AG04449 (cell line): ENCODE data around the gene EIPR1.

Experiments
- CTCF ChIA-PET: fragments of 350-600 bp; formaldehyde crosslinking; extraction: SDS; loops from one replicate; lab custom pipeline; 2021; ENCODE audit warnings: antibody characterized with exemption; lab: Yijun Ruan, JAX
- POLR2A ChIA-PET: fragments of 400-600, 350-600 bp; formaldehyde crosslinking; extraction: SDS; loops from one replicate; lab custom pipeline; 2020; ENCODE audit warnings: antibody characterized with exemption, inconsistent platforms; lab: Yijun Ruan, JAX
- DNase-seq: peaks from one replicate; pipeline ENCODE4 v3.0.0-alpha.2; 2010; ENCODE audit warnings: low read depth, low spot score
- H3K4me3 ChIP-seq: 2 replicates; pipeline ENCODE4 v1.5.1; 2011; ENCODE audit warnings: low read depth, mild to moderate bottlenecking, control low read depth, low read length
- CTCF ChIP-seq: IDR thresholded peaks from one replicate; pipeline ENCODE4 v1.5.1; 2011; ENCODE audit warnings: mild to moderate bottlenecking, moderate library complexity, low read length, control low read depth, inconsistent platforms; ENCODE audit not compliant: insufficient read depth; ENCODE audit errors: missing control alignments

Gene EIPR1

DNA sequence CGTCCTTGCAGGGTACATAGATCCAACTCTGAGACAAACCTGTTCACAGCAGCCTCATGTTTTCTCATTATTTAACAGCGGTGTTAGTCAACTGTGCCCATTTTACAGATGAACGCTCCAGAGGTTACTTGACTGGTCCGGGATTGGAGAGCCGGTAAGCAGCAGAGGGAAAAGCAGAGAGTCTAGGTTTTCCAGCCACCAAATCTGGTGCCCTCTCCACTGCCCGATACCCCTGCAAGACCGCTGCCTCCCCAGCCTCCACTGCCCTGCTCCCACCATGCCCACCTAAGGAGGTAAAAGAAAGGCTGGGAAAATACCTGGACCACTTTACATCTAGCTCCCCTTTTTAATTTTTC, 51.5 kb downstream of the EIPR1 start:
- H3K4me3 ChIP-seq, result no peak overlapping the region
- CTCF ChIA-PET, result no interaction called here
- TF ChIP-seq CTCF, result no peak
- no peak for DNase-seq
- POLR2A ChIA-PET, result no interaction called here

DNA sequence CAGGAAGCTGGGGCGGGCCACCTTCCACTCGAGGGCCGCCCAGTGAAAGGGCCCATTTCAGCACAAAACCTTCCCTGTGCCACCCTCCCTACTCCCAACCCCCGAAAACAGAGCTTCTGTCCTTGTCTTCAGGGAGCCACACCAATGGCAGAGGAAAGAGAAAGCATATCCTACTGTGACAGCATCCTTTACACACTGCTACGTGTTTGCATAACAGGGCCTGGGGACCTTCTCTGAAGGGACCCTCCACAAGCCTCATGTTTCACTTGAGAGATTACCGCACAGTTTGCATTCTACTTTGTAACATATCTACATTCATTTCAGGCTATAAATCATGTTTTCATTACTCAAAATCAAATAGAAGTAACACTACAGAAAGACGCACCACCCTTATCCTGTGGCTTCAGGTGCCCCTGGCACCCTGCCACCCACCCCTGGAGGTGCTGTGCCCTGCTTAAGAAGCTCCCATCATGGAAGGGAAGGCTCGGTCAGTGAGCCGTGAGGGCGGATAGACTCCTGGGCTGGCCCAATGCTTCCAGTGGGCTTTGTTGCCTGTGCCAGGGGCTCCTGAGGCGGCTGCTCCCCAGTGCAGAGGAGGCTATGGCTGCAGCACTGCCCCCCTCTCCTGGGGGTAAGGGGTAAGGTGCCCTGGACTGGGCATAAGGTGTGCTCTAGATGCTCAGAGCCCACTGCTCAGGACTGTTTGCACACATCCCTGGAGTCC, 52.0 kb downstream of the EIPR1 start:
- CTCF ChIA-PET, result no interaction called here
- TF ChIP-seq CTCF, result no peak
- no peak for DNase-seq
- H3K4me3 ChIP-seq, result no peak overlapping the region
- POLR2A ChIA-PET, result no interaction called here

DNA sequence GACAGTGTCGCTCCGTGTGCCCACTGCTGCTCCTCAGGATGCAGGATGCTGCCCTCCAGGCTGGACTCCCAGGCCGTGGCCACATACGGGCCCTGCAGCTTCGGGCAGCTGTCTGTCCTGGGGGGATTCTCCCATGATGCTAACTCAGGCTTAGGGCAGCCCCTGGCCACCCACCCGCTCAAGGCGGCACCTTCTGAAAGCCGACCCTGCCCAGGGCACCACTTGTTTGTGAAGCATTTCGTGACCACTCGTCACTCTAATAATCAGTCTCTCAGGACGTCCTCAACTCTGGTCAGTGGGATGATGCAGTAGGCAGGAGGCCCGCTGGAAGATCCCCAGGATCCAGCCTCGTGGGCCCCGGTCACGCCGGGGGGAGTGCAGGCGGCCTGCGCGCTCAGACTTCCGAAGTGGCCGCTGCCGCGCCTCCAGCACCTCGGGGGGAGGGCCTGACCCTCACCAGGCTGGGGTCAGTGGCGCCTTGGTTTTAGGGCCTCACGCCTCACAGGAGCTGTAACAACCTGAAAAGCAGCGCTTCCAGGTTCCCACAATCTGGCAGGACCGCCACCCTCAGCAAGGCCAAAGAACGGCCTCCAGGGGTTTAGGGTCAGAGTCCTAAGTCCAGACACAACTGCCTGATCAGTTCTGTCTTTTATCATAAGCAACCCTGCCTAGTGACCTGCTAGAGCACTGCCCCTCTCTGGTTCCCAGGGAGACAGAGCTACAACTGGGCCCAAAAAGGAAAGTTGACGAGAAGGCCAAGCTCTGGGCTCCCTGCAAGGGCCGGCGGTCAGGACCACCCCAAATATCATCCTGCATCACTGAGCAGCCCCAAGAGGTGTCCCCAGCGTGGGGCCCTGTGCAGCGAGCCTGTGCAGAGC, 53.0 kb downstream of the EIPR1 start:
- CTCF ChIA-PET, result no interaction called here
- TF ChIP-seq CTCF, result no peak
- POLR2A ChIA-PET, result no interaction called here
- DNase-seq, result no peak
- no peak overlapping the region for H3K4me3 ChIP-seq

DNA sequence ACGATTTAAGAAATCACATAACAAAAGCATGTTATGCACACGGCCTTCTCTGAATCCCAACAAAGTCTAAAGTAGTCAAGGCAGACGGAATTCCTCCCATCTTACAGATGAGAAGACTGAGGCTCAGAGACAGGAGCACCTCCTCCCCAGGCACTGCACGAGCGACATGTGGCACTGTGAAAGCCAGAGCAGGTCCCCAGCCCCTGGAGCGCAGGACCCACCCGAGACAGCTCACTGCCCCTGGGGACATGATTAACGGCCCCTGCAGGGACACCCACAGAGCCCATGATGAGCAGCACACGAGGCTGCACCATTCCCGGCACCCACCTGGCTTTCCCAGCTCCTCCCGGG, 53.6 kb downstream of the EIPR1 start:
- TF ChIP-seq CTCF, result no peak
- POLR2A ChIA-PET, result no interaction called here
- H3K4me3 ChIP-seq, result no peak overlapping the region
- no peak for DNase-seq
- CTCF ChIA-PET, result no interaction called here

DNA sequence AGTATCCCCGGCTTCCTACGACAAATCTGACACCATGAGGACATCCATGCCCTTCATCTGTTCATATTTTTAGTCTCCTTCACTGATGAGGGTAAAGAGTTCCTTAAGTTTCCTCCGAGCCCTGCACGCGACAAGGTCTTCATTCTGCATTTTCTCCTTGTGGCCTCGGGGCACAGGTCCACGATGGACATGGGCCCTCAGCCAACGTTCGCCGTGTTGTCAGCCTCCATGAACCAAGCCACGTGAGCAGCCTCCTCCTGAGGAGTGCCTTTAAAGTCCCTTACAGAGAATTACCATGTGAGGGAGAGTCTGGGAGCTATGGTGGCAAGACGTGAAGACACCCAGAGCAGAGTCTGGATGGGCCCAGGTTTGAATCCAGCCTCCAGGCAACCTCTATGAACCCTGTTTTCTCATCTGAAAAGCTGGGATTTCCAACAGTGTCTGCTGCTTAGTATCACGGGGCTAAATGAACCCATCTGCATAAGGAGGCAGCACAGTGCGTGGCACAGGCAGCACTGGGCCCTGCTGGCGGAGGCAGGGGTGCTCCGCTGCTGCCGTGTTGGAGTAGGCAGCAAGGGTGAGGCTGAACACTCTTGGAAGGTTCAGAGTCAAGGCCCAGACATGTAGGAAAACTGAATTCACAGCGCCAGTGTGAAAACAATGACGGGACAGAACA, 54.1 kb downstream of the EIPR1 start:
- CTCF ChIA-PET, result no interaction called here
- no peak overlapping the region for H3K4me3 ChIP-seq
- DNase-seq, result no peak
- POLR2A ChIA-PET, result no interaction called here
- TF ChIP-seq CTCF, result no peak
